H9 (cell line): ENCODE measurements around the gene NKX2-3. TPM values are rescaled to one million over a fixed set of nuclear protein-coding genes. Genes with fewer than 3 reads are reported as not detected.
A peak's percentile ranks its signal among the peaks of the same experiment; 100 is the strongest.

Source experiments
- DNase-seq: peaks from one replicate; pipeline ENCODE4 v3.0.0-alpha.2; 2017
- H2AFZ ChIP-seq: one replicate; pipeline ENCODE4 v1.6.1; 2013; ENCODE audit warnings: mild to moderate bottlenecking, low read length, control low read depth, moderate library complexity
- H2AK5ac ChIP-seq: 2 replicates; pipeline ENCODE4 v1.6.1; 2013; ENCODE audit warnings: low read length, control low read depth, mixed read lengths; ENCODE audit not compliant: insufficient read length
- H2BK120ac ChIP-seq: one replicate; pipeline ENCODE4 v1.6.1; 2013; ENCODE audit warnings: low read depth, mild to moderate bottlenecking, low read length, control low read depth, inconsistent platforms; ENCODE audit not compliant: poor library complexity, severe bottlenecking
- H2BK12ac ChIP-seq: 2 replicates; pipeline ENCODE4 v1.6.1; 2013; ENCODE audit warnings: low read length, control low read depth, mixed read lengths, low read depth; ENCODE audit not compliant: insufficient read length
- H2BK15ac ChIP-seq: 2 replicates; pipeline ENCODE4 v1.6.1; 2013; ENCODE audit warnings: low read depth, low read length, control low read depth
- H2BK20ac ChIP-seq: one replicate; pipeline ENCODE4 v1.6.1; 2013; ENCODE audit warnings: low read depth, mild to moderate bottlenecking, low read length, control low read depth, inconsistent platforms; ENCODE audit not compliant: poor library complexity, severe bottlenecking
- H2BK5ac ChIP-seq: 2 replicates; pipeline ENCODE4 v1.6.1; 2013; ENCODE audit warnings: low read length, control low read depth, mixed read lengths; ENCODE audit not compliant: insufficient read length
- H3K14ac ChIP-seq: 2 replicates; pipeline ENCODE4 v1.6.1; 2013; ENCODE audit warnings: low read length, control low read depth; ENCODE audit not compliant: insufficient read depth
- H3K18ac ChIP-seq: 2 replicates; pipeline ENCODE4 v1.6.1; 2013; ENCODE audit warnings: low read depth, mild to moderate bottlenecking, mixed read lengths, low read length, control low read depth; ENCODE audit not compliant: insufficient read length
- H3K23ac ChIP-seq: 2 replicates; pipeline ENCODE4 v1.6.1; 2013; ENCODE audit warnings: low read length, control low read depth, mixed read lengths, low read depth; ENCODE audit not compliant: insufficient read length
- H3K23me2 ChIP-seq: 2 replicates; pipeline ENCODE4 v1.6.1; 2013; ENCODE audit warnings: low read depth, mild to moderate bottlenecking, mixed read lengths, low read length, control low read depth; ENCODE audit not compliant: insufficient read length, poor library complexity, severe bottlenecking
- H3K27ac ChIP-seq: 2 replicates; pipeline ENCODE4 v1.5.1; 2013; ENCODE audit warnings: low read length, control low read depth, mixed read lengths, low read depth; ENCODE audit not compliant: insufficient read length
- H3K27me3 ChIP-seq: 2 replicates; pipeline ENCODE4 v1.6.1; 2013; ENCODE audit warnings: low read length, control low read depth, inconsistent platforms; ENCODE audit not compliant: insufficient read depth
- H3K4ac ChIP-seq: 2 replicates; pipeline ENCODE4 v1.6.1; 2013; ENCODE audit warnings: low read depth, mild to moderate bottlenecking, control low read depth, inconsistent platforms, low read length, moderate library complexity
- H3K4me1 ChIP-seq: 2 replicates; pipeline ENCODE4 v1.6.1; 2013; ENCODE audit warnings: low read length, control low read depth, inconsistent platforms; ENCODE audit not compliant: insufficient read depth
- H3K4me2 ChIP-seq: 2 replicates; pipeline ENCODE4 v1.6.1; 2013; ENCODE audit warnings: low read length, control low read depth, mixed read lengths; ENCODE audit not compliant: insufficient read length, insufficient read depth
- H3K56ac ChIP-seq: 2 replicates; pipeline ENCODE4 v1.6.1; 2013; ENCODE audit warnings: low read depth, mild to moderate bottlenecking, mixed read lengths, low read length, control low read depth; ENCODE audit not compliant: insufficient read length
- H3K79me1 ChIP-seq: 2 replicates; pipeline ENCODE4 v1.6.1; 2013; ENCODE audit warnings: low read depth, mild to moderate bottlenecking, moderate library complexity, low read length, control low read depth, inconsistent platforms; ENCODE audit not compliant: insufficient read depth, poor library complexity, severe bottlenecking
- H3K79me2 ChIP-seq: 2 replicates; pipeline ENCODE4 v1.6.1; 2013; ENCODE audit warnings: low read length, control low read depth, inconsistent platforms; ENCODE audit not compliant: insufficient read depth
- H3K9ac ChIP-seq: 2 replicates; pipeline ENCODE4 v1.6.1; 2013; ENCODE audit warnings: low read length, control low read depth, mixed read lengths; ENCODE audit not compliant: insufficient read length; ENCODE audit errors: extremely low read depth
- H3K9me3 ChIP-seq: one replicate; pipeline ENCODE4 v1.6.1; 2013; ENCODE audit warnings: low read depth, low read length, inconsistent platforms; ENCODE audit not compliant: control insufficient read depth
- H3T11ph ChIP-seq: one replicate; pipeline ENCODE4 v1.6.1; 2013; ENCODE audit warnings: mild to moderate bottlenecking, low read length, control low read depth, inconsistent platforms
- H4K20me1 ChIP-seq: one replicate; pipeline ENCODE4 v1.6.1; 2013; ENCODE audit not compliant: control insufficient read depth, insufficient read length, insufficient read depth
- H4K5ac ChIP-seq: 2 replicates; pipeline ENCODE4 v1.6.1; 2013; ENCODE audit warnings: low read depth, mild to moderate bottlenecking, mixed read lengths, low read length, control low read depth; ENCODE audit not compliant: insufficient read length
- H4K8ac ChIP-seq: replicated peaks from 2 replicates; pipeline ENCODE4 v1.6.1; 2013; ENCODE audit warnings: low read length, control low read depth, mixed read lengths, low read depth; ENCODE audit not compliant: insufficient read length
- H4K91ac ChIP-seq: 2 replicates; pipeline ENCODE4 v1.6.1; 2013; ENCODE audit warnings: low read depth, mild to moderate bottlenecking, moderate library complexity, mixed read lengths, low read length, control low read depth; ENCODE audit not compliant: insufficient read length
- H3K27ac Mint-ChIP-seq, 3 experiments: 2 replicates in 2 of 3; 3 replicates in 1 of 3; pipeline ENCODE4 v1.8.0; 2020 to 2021; ENCODE audit warnings: mixed read lengths in 3 of 3, mild to moderate bottlenecking in 1 of 3, moderate library complexity in 1 of 3
- H3K27me3 Mint-ChIP-seq: 2 replicates; pipeline ENCODE4 v1.8.0; 2021; ENCODE audit warnings: low read depth, mild to moderate bottlenecking, moderate library complexity, mixed read lengths
- H3K36me3 Mint-ChIP-seq, 3 experiments: 2 replicates in 2 of 3; 3 replicates in 1 of 3; pipeline ENCODE4 v1.8.0; 2020 to 2021; ENCODE audit warnings: low read depth in 3 of 3, mixed read lengths in 3 of 3; ENCODE audit not compliant: insufficient read depth in 1 of 3
- H3K4me1 Mint-ChIP-seq, 2 experiments: 2 replicates each; pipeline ENCODE4 v1.8.0; 2020; ENCODE audit warnings: mixed read lengths in 2 of 2
- H3K4me3 Mint-ChIP-seq, 2 experiments: 2 replicates in 1 of 2; 3 replicates in 1 of 2; pipeline ENCODE4 v1.8.0; 2020 to 2021; ENCODE audit warnings: mild to moderate bottlenecking in 2 of 2, mixed read lengths in 2 of 2, moderate library complexity in 1 of 2
- H3K9me3 Mint-ChIP-seq, 2 experiments: 2 replicates in 1 of 2; 3 replicates in 1 of 2; pipeline ENCODE4 v1.8.0; 2020; ENCODE audit warnings: mild to moderate bottlenecking in 2 of 2, mixed read lengths in 2 of 2, moderate library complexity in 1 of 2
- WGBS: extraction: QIAGEN DNeasy Blood & Tissue Kit; methylation state at CpG from one replicate; pipeline ENCODE4 v1.1.7; 2013; ENCODE audit warnings: missing lambda C conversion rate, low lambda C conversion rate, mixed read lengths; ENCODE audit not compliant: insufficient read length; ENCODE audit errors: extremely low coverage; 5-methylcytosine and 5-hydroxymethylcytosine counted together
- total RNA-seq: library from RNA; stranded (reverse); gene quantifications from 2 replicates; pipeline ENCODE4 v1.2.1, GENCODE V29; 2021
- TF ChIP-seq, protein P1 (sequence below): fragments of 200-600 bp; sonication (generic); conservative IDR thresholded peaks from 3 replicates; pipeline ENCODE4 v1.8.0; 2021; ENCODE audit warnings: antibody characterized with exemption, mild to moderate bottlenecking

Gene NKX2-3
- total RNA-seq, 1 experiment from 2014 or later, result not detected

GRCh38 chr10:99540306-99540656 is 7.5 kb downstream of the NKX2-3 start:
- peak; percentile 31 for DNase-seq
- H2AFZ ChIP-seq, result no peak overlapping the region
- peaks cover 11% of the 10 kb centered on the region for H3K23me2 ChIP-seq
- H3K23ac ChIP-seq, result no peak overlapping the region
- H3K9ac ChIP-seq, result no peak overlapping the region
- no peaks in the 10 kb centered on the region for H4K20me1 ChIP-seq
- no peak overlapping the region for H3K18ac ChIP-seq
- no peaks in the 10 kb centered on the region; the same call in 1 of the 2 replicates for H3K4me1 ChIP-seq
- H4K8ac ChIP-seq, result no peak overlapping the region
- H2BK20ac ChIP-seq, result no peak overlapping the region
- H3K27ac Mint-ChIP-seq, result no peak overlapping the region
- no peaks in the 10 kb centered on the region for H3K79me1 ChIP-seq
- peaks cover 22 to 52% of the 10 kb centered on the region in 2 experiments for H3K4me1 Mint-ChIP-seq
- H2BK12ac ChIP-seq, result no peak overlapping the region
- no peak overlapping the region for H2AK5ac ChIP-seq
- H3K56ac ChIP-seq, result no peak overlapping the region
- no peak overlapping the region for H3T11ph ChIP-seq
- no peak overlapping the region for H3K27ac ChIP-seq
- no peak overlapping the region for H4K5ac ChIP-seq
- H4K91ac ChIP-seq, result no peak overlapping the region
- no peaks in the 10 kb centered on the region for H3K9me3 ChIP-seq
- TF ChIP-seq, protein P1, sequence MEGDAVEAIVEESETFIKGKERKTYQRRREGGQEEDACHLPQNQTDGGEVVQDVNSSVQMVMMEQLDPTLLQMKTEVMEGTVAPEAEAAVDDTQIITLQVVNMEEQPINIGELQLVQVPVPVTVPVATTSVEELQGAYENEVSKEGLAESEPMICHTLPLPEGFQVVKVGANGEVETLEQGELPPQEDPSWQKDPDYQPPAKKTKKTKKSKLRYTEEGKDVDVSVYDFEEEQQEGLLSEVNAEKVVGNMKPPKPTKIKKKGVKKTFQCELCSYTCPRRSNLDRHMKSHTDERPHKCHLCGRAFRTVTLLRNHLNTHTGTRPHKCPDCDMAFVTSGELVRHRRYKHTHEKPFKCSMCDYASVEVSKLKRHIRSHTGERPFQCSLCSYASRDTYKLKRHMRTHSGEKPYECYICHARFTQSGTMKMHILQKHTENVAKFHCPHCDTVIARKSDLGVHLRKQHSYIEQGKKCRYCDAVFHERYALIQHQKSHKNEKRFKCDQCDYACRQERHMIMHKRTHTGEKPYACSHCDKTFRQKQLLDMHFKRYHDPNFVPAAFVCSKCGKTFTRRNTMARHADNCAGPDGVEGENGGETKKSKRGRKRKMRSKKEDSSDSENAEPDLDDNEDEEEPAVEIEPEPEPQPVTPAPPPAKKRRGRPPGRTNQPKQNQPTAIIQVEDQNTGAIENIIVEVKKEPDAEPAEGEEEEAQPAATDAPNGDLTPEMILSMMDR, result no peak
- peak overlapping the region; percentile 28 for H3K4me2 ChIP-seq
- peaks cover 85% of the 10 kb centered on the region for H3K27me3 ChIP-seq
- H2BK5ac ChIP-seq, result no peak overlapping the region
- no peaks in the 10 kb centered on the region for H3K79me2 ChIP-seq
- peak overlapping the region in 1 of 2 experiments; percentile 71; a peak in 3 of 5 replicates for H3K4me3 Mint-ChIP-seq
- H3K27me3 Mint-ChIP-seq, result peaks cover 100% of the 10 kb centered on the region
- no CpG with 5 or more reads among the region's 28 CpGs for WGBS
- H3K9me3 Mint-ChIP-seq, result no peaks in the 10 kb centered on the region; a peak in 2 of 5 replicates
- no peaks in the 10 kb centered on the region for H3K36me3 Mint-ChIP-seq
- H3K14ac ChIP-seq, result no peak overlapping the region
- no peak overlapping the region for H2BK120ac ChIP-seq
- no peak overlapping the region for H3K4ac ChIP-seq
- H2BK15ac ChIP-seq, result no peak overlapping the region
